ENCODE results near the gene CNTNAP2.

CNTNAP2 gene

DNA sequence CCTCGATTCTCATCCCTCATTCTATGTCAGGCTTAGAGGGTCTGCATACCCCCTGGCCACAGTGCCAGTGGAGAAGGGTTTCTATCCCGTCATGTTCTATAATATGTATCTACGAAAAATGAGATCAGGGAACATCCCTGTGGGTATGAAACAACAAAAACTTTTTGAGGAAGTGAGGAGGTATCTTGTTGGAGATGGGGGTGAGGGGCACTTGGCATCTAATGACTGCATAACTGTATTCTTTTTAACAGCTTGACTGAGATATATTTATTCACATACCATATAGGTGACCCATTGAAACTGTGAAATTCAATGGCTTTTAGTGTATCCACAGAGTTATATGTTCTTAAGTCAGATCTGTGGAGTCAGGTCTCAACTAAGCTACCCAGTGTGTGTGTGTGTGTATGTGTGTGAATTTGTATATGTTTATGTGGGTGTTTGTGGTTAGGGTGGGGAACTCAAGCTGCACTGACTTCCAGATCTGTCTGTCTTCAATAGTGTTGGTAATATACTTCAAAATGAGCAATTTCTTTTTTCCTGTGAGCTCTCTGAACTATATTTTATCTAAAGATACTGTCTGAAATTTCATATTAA is 528.9 kb downstream of the CNTNAP2 start:
- DNase-seq (ENCODE audit: low read depth), result no peak
- TF ChIP-seq, protein P1, sequence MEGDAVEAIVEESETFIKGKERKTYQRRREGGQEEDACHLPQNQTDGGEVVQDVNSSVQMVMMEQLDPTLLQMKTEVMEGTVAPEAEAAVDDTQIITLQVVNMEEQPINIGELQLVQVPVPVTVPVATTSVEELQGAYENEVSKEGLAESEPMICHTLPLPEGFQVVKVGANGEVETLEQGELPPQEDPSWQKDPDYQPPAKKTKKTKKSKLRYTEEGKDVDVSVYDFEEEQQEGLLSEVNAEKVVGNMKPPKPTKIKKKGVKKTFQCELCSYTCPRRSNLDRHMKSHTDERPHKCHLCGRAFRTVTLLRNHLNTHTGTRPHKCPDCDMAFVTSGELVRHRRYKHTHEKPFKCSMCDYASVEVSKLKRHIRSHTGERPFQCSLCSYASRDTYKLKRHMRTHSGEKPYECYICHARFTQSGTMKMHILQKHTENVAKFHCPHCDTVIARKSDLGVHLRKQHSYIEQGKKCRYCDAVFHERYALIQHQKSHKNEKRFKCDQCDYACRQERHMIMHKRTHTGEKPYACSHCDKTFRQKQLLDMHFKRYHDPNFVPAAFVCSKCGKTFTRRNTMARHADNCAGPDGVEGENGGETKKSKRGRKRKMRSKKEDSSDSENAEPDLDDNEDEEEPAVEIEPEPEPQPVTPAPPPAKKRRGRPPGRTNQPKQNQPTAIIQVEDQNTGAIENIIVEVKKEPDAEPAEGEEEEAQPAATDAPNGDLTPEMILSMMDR (IDR thresholded peaks at IDR 0.05; ENCODE audit: control insufficient read depth, extremely low read depth, insufficient read depth), result no peak
- no peak overlapping the region for H3K4me3 ChIP-seq (ENCODE audit: low read depth, low read length)

DNA sequence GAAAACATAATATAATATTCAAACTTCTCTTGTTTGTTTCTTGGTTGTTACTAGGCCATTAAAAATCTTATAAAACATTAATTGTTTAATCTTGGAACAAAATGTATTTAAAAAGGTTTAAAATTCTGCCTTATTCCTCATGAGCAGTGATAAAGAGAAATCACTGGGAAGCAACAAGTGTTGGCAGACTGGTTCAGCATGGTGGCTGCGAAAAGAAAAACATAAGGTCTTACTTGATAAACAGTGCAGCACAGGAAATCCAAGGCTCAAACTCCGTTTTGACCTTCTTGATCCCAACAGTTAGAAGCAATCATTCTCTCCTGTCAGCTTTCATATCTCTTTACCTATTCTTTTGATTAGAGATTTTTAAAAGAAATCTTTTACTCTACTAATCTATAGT is 530.8 kb downstream of the CNTNAP2 start:
- TF ChIP-seq, protein P1 (IDR thresholded peaks at IDR 0.05; ENCODE audit: control insufficient read depth, extremely low read depth, insufficient read depth), result no peak
- peak; percentile 88 for DNase-seq (ENCODE audit: low read depth)
- no peak overlapping the region for H3K4me3 ChIP-seq (ENCODE audit: low read depth, low read length)

DNA sequence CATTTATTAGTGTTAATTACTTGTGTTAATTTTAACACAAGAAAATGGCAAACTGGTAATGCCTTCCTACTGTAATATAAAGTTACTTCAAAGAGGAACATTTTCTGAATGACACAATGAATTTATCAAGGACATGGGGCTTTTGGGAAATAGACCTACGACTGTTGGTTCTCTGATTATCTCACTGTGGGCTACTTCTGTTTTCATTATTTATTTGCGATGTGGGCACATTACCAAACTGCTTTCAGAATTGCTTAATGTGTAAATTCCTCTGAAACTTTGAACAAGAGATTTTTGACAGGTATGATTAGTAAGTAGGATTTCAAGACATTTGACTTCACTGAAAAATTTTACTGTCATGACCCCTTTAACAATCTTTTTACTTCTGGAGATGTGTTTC is 535.6 kb downstream of the CNTNAP2 start:
- no peak for DNase-seq (ENCODE audit: low read depth)
- no peak overlapping the region for H3K4me3 ChIP-seq (ENCODE audit: low read depth, low read length)
- TF ChIP-seq, protein P1 (IDR thresholded peaks at IDR 0.05; ENCODE audit: control insufficient read depth, extremely low read depth, insufficient read depth), result no peak

DNA sequence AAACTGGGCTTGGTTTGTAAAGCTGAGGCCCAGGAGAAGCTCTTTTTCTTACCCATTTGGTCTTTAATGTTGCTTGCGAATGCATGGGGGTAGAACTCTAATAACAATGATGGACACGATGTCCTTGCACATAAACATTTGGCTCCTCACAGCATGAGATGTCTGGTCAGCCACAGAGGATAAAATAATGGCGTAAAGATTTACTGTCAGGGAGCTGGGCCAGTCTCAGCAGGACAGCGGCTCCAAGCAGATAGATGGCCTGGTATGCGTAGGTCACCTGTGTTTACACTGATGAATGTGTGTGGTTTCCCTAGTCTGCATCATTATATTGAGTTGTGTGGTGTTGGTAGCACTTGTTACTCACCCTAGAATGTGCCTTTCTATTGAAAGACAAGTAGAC is 537.4 kb downstream of the CNTNAP2 start:
- no peak overlapping the region for H3K4me3 ChIP-seq (ENCODE audit: low read depth, low read length)
- TF ChIP-seq, protein P1 (IDR thresholded peaks at IDR 0.05; ENCODE audit: control insufficient read depth, extremely low read depth, insufficient read depth), result no peak
- DNase-seq (ENCODE audit: low read depth), result peak; percentile 75

DNA sequence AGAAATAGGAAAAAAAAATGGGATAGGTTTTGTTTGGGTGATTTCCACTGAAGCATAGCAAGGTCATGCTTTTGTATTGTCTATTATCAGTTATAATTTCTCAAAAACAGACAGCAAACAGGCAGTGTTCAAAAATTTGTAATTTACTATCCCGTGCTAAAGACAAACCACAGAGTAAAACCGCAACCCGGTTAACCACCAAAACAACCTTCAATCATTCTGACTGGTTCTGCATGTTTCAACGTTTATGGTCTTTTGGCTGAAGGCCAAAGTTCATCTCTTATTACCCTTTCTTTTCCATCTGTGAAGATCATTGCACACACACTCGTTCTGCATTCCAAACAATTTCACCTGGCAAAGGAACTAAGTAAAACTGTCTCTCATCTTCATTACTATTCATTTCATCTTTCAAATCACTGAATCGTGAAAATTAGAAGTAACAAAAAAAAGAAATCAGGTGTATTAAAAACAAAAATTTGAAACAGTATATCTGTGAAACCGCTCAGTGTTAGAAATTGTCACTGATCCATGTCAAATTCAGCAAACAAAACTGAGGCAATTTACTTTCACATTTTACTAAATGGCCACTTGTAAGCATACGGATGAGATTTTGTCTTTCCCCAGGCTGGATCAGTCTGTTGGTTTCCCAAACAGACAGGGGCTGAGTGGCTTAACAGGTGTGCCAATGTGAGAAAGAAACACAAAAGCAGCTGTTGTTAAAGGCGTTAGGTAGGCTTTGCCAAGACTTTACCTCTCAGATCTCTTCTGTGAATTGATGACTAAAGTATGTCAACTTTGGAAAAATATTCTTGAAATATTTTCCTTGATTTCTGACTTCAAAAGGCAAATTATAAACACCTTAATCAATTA is 539.6 kb downstream of the CNTNAP2 start:
- no peak overlapping the region for H3K4me3 ChIP-seq (ENCODE audit: low read depth, low read length)
- TF ChIP-seq, protein P1 (IDR thresholded peaks at IDR 0.05; ENCODE audit: control insufficient read depth, extremely low read depth, insufficient read depth), result no peak

DNA sequence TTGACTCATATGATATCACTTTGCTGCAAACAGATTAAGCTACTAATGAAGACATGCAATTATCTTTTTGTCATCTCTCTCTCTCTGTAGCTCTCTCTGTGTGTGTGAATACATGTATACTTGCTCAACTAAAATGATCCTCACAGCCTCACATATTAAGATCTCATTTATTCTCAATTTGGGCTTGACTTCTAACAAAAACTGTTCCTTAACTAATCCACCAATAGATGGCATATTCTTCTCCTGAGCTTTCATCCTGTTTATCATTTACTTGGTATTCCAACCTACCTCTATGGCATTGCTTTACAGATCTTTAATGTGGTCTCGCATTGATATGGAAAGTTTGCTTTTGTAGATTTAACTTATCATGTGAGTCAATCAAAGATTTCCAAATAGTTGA is 540.4 kb downstream of the CNTNAP2 start:
- DNase-seq (ENCODE audit: low read depth), result no peak
- no peak overlapping the region for H3K4me3 ChIP-seq (ENCODE audit: low read depth, low read length)
- TF ChIP-seq, protein P1 (IDR thresholded peaks at IDR 0.05; ENCODE audit: control insufficient read depth, extremely low read depth, insufficient read depth), result peak; percentile 24

More for the DNA sequence above, 539.6 kb downstream of the CNTNAP2 start:
- no peak for DNase-seq (ENCODE audit: low read depth)
